ENCODE data around the gene TEAD4.

GRCh38 chr12:2999265-2999841 is 40.2 kb downstream of the TEAD4 start:
- TF ChIP-seq CTCF (IDR thresholded peaks at IDR 0.05) (no peak), POLR2A (IDR thresholded peaks at IDR 0.05) (no peak)
